H1 (cell line): Measurements from ENCODE around the gene WNT8B. TPM values are rescaled to one million over a fixed set of nuclear protein-coding genes. Genes with fewer than 3 reads are reported as not detected.
A peak's percentile ranks its signal among the peaks of the same experiment; 100 is the strongest.

Experiments used
- CHD2 ChIP-seq: IDR thresholded peaks from 2 replicates; pipeline ENCODE4 v1.6.1; 2012; ENCODE audit warnings: low read length, improper control_type of control experiment
- CHD7 ChIP-seq: fragments of 300-600 bp; sonication (generic); IDR thresholded peaks from 2 replicates; pipeline ENCODE4 v1.7.1; 2012; ENCODE audit warnings: low read length, moderate library complexity, mild to moderate bottlenecking, inconsistent platforms; ENCODE audit not compliant: insufficient replicate concordance
- EP300 ChIP-seq, 2 experiments: IDR thresholded peaks; 1 replicate in 1 of 2; 2 replicates in 1 of 2; pipeline ENCODE4 v1.6.1; 2011 to 2012; ENCODE audit warnings: low read depth in 2 of 2, low read length in 2 of 2, mild to moderate bottlenecking in 2 of 2, borderline replicate concordance in 1 of 2, inconsistent platforms in 1 of 2, moderate library complexity in 1 of 2
- RFX5 ChIP-seq: IDR thresholded peaks from 2 replicates; pipeline ENCODE4 v1.6.1; 2011; ENCODE audit warnings: low read depth, low read length, improper control_type of control experiment, borderline replicate concordance
- SP1 ChIP-seq: IDR thresholded peaks from 2 replicates; pipeline ENCODE4 v1.6.1; 2011; ENCODE audit warnings: low read depth, low read length
- SRF ChIP-seq: IDR thresholded peaks from 2 replicates; pipeline ENCODE4 v1.6.1; 2011; ENCODE audit warnings: mild to moderate bottlenecking, low read depth, low read length, moderate library complexity
- TAF7 ChIP-seq: optimal IDR thresholded peaks from 2 replicates; pipeline ENCODE3; 2011; ENCODE audit warnings: low read depth, mild to moderate bottlenecking, inconsistent platforms, low read length, moderate library complexity, borderline replicate concordance
- TBP ChIP-seq: IDR thresholded peaks from 2 replicates; pipeline ENCODE4 v1.6.1; 2011; ENCODE audit warnings: low read depth, low read length, improper control_type of control experiment
- USF2 ChIP-seq: IDR thresholded peaks from 2 replicates; pipeline ENCODE4 v1.6.1; 2011; ENCODE audit warnings: low read length, improper control_type of control experiment
- polyA plus RNA-seq, 7 experiments: library from polyadenylated mRNA; depleted of rRNA in 3 of 7; stranded (reverse) in 5 of 7; unstranded in 2 of 7; fragments of >200 nt in 5 of 7; fragments of 200-250 nt in 2 of 7; gene quantifications; 1 replicate in 5 of 7; 2 replicates in 1 of 7; 4 replicates in 1 of 7; pipeline versions ENCODE4 v1.2.1 to v1.2.3, GENCODE V29; 2011 to 2013; ENCODE audit warnings: missing spikeins in 2 of 7, mixed read lengths in 2 of 7
- total RNA-seq: library from RNA; stranded (reverse); fragmentation: NEBNext Ultra II Directional; extraction: Animal tissue kit (Norgen Biotek cat#: 25700); gene quantifications from 2 replicates; pipeline ENCODE4 v1.2.1, GENCODE V29; 2021

The WNT8B gene
- total and polyA plus RNA-seq, 2 of the 8 experiments (the other 6 are each of a cell fraction or from before 2014, with no cell fraction given) = 0.20 to 0.67 TPM

DNA sequence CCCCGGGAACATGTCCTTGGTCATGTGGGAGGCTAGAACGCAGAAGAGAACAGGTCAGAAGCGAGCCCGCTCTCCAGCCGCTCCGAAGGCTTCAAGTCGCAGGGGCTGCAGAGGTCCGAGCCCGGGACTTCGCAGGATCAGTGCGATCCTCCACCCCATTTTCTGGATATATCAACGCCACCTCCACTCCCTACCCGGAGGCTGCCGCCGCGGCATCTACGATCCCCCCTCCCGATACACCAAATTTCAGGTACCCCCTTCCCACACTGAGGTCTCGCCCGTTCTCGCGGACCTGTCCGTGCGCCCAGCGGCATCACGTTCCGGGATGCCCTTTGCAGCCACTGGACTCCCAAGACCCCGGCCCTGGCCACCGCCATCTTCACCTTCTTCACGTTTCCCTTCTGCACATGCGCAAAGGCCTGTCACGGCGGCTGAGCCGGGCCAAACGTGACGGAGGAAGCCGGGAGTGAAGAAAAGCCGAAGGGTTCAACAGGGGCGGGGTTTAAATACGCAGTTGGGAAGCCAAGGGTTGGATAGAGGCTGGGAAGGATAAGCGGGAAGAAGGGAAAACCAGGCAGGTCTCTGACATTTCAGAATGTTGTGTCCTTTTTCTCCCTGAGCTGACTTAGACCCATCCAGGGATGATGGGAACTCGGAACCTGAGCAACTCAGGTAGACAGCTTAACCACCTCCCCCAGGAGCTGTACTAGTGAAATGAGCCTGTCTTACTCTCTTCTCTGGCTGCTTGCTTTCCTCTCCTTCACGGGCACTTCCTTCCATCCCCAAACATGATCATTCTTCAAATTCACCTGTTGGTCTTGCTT, 66.9 kb downstream of the WNT8B start, which contains the start of gene NDUFB8 (continued):
- TF ChIP-seq CHD7 (no peak), USF2 (no peak), TAF7 (peak; percentile 18), SP1 (no peak), EP300 (IDR thresholded peaks at IDR 0.05; ENCODE audit: borderline replicate concordance in 1 of 2, low read depth in 2 of 2, low read length in 2 of 2) (no peak), SRF (no peak), RFX5 (no peak), TBP (peak; percentile 63; the same call in 1 of the 2 replicates), CHD2 (0 out of 2 replicates have a peak, but pooled peaks have one; percentile 50)
